ENCODE results near the gene PIP4K2C.

DNA sequence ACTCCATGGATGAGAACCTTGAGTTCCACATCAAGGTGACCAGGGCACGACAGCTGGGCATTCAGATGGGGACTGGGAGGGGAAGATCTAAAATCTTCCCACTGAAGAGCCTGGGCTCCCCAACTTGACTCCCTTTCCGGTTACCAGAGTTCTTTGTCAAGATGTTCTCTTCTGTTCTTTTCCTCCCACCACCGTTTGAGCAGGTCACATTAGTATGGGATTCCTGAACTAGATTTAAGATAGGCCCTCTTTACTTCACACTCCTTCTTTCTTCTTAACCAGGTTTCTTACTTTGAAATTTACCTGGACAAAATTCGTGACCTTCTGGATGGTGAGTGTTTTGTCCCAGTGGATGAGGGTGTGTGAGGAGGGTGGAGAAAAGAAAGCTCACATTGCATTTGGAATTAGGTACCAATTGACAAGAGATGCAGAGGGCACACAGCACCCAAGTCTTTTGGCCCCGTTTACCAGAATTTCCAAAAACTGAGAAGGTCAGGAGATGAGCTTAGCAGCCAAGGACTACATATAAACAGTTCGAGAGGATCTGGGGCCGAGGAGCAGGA is 26.7 kb upstream of the PIP4K2C start:
- TF ChIP-seq EZH2 (optimal IDR thresholded peaks at IDR 0.05; ENCODE audit: low read depth, low read length) (no peak), CTCF (IDR thresholded peaks at IDR 0.05; ENCODE audit: low read length) (no peak), EZH2phosphoT487 (IDR thresholded peaks at IDR 0.05; ENCODE audit: low read length) (no peak)

Data from MM.1S (cell line).